H1 (cell line): ENCODE measurements around the gene SGCB. TPM values are rescaled to one million over a fixed set of nuclear protein-coding genes. Genes with fewer than 3 reads are reported as not detected.
A peak's percentile ranks its signal among the peaks of the same experiment; 100 is the strongest.

Experiments used
- CTCF ChIA-PET: fragments of 300-600 bp; sonication (Branson Sonifier 250); formaldehyde crosslinking; loops from one replicate; lab custom pipeline; 2021; ENCODE audit not compliant: partially characterized antibody; lab: Charles Lee
- POLR2A ChIA-PET: fragments of 300-600 bp; sonication (Branson Sonifier 250); formaldehyde crosslinking; loops from one replicate; lab custom pipeline; 2021; ENCODE audit warnings: inconsistent platforms; ENCODE audit not compliant: partially characterized antibody; lab: Charles Lee
- DNase-seq, 2 experiments: peaks; one replicate each; pipeline versions ENCODE4 v3.0.0 to v3.0.0-alpha.2; 2010 to 2022; ENCODE audit warnings: low spot score in 2 of 2, low read depth in 1 of 2, mixed read lengths in 1 of 2
- FAIRE-seq: peaks from 2 replicates; lab custom pipeline; 2011; peaks lifted over from hg19 to GRCh38; lab: Jason Lieb, UNC
- H2AFZ ChIP-seq: 2 replicates; pipeline ENCODE4 v1.8.1; 2012; ENCODE audit warnings: low read length, inconsistent platforms
- H2AK5ac ChIP-seq: 2 replicates; pipeline ENCODE4 v1.6.1; 2013; ENCODE audit warnings: low read depth, low read length
- H2BK120ac ChIP-seq: replicated peaks from 2 replicates; pipeline ENCODE3; 2013; ENCODE audit warnings: low read depth, low read length, inconsistent platforms
- H2BK12ac ChIP-seq: 2 replicates; pipeline ENCODE4 v1.6.1; 2013; ENCODE audit warnings: low read depth, low read length
- H2BK15ac ChIP-seq: 2 replicates; pipeline ENCODE4 v1.6.1; 2013; ENCODE audit warnings: low read length
- H2BK20ac ChIP-seq: 2 replicates; pipeline ENCODE4 v1.6.1; 2013; ENCODE audit warnings: low read length
- H2BK5ac ChIP-seq: 2 replicates; pipeline ENCODE4 v1.6.1; 2013; ENCODE audit warnings: low read depth, low read length
- H3K14ac ChIP-seq: 2 replicates; pipeline ENCODE4 v1.6.1; 2013; ENCODE audit warnings: inconsistent platforms; ENCODE audit not compliant: insufficient read length
- H3K18ac ChIP-seq: 2 replicates; pipeline ENCODE4 v1.6.1; 2013; ENCODE audit warnings: low read length; ENCODE audit errors: extremely low read depth
- H3K23ac ChIP-seq: 2 replicates; pipeline ENCODE4 v1.6.1; 2013; ENCODE audit warnings: inconsistent platforms; ENCODE audit not compliant: insufficient read length
- H3K23me2 ChIP-seq: 2 replicates; pipeline ENCODE4 v1.6.1; 2013; ENCODE audit warnings: low read depth, low read length
- H3K27ac ChIP-seq: 2 replicates; pipeline ENCODE4 v1.6.1; 2011; ENCODE audit warnings: low read depth, low read length, inconsistent platforms
- H3K27me3 ChIP-seq, 4 experiments: replicated peaks in 1 of 4; 1 replicate in 1 of 4; 2 replicates in 3 of 4; pipeline versions ENCODE4 v1.6.1 to v1.8.1; 2011 to 2013; ENCODE audit warnings: low read length in 3 of 4, mild to moderate bottlenecking in 3 of 4, inconsistent platforms in 2 of 4, mixed read lengths in 2 of 4, moderate library complexity in 1 of 4; ENCODE audit not compliant: control insufficient read depth in 3 of 4, insufficient read depth in 3 of 4; ENCODE audit errors: extremely low read depth in 1 of 4
- H3K36me3 ChIP-seq, 4 experiments: 2 replicates each; pipeline versions ENCODE4 v1.6.1 to v1.8.1; 2011 to 2013; ENCODE audit warnings: mild to moderate bottlenecking in 4 of 4, low read length in 3 of 4, moderate library complexity in 2 of 4, control low read depth in 1 of 4, inconsistent platforms in 1 of 4; ENCODE audit not compliant: insufficient read depth in 4 of 4, control insufficient read depth in 2 of 4
- H3K4ac ChIP-seq: replicated peaks from 2 replicates; pipeline ENCODE3; 2013; ENCODE audit warnings: low read length, low read depth, mixed read lengths, inconsistent platforms; ENCODE audit not compliant: insufficient read length
- H3K4me1 ChIP-seq, 4 experiments: replicated peaks in 1 of 4; 1 replicate in 1 of 4; 2 replicates in 3 of 4; pipeline versions ENCODE4 v1.6.1 to v1.8.1; 2011 to 2013; ENCODE audit warnings: low read length in 3 of 4, inconsistent platforms in 2 of 4, mixed read lengths in 1 of 4; ENCODE audit not compliant: insufficient read depth in 4 of 4, control insufficient read depth in 3 of 4
- H3K4me2 ChIP-seq, 2 experiments: 2 replicates each; pipeline versions ENCODE4 v1.6.1 to v1.8.1; 2011 to 2013; ENCODE audit warnings: low read depth in 2 of 2, low read length in 2 of 2, control low read depth in 1 of 2, inconsistent platforms in 1 of 2, mild to moderate bottlenecking in 1 of 2; ENCODE audit not compliant: insufficient read depth in 1 of 2
- H3K4me3 ChIP-seq, 4 experiments: fragments of 200-600, 300-600 bp in 1 of 4; sonication (generic), shearing (Covaris generic), sonication (Bioruptor Twin) in 1 of 4; 2 replicates each; pipeline versions ENCODE4 v1.5.1 to v1.8.1; 2011 to 2016; ENCODE audit warnings: low read length in 4 of 4, low read depth in 3 of 4, control low read depth in 2 of 4, inconsistent platforms in 2 of 4, mild to moderate bottlenecking in 2 of 4, mixed read lengths in 1 of 4, moderate library complexity in 1 of 4; ENCODE audit not compliant: insufficient read depth in 2 of 4; ENCODE audit errors: extremely low read depth in 1 of 4
- H3K56ac ChIP-seq: replicated peaks from 2 replicates; pipeline ENCODE3; 2013; ENCODE audit warnings: low read depth, mild to moderate bottlenecking, mixed read lengths, low read length, inconsistent platforms; ENCODE audit not compliant: insufficient read length
- H3K79me1 ChIP-seq: 2 replicates; pipeline ENCODE4 v1.6.1; 2013; ENCODE audit warnings: low read depth, low read length, control low read depth
- H3K79me2 ChIP-seq, 2 experiments: 2 replicates each; pipeline versions ENCODE4 v1.6.1 to v1.8.1; 2012 to 2013; ENCODE audit warnings: low read length in 2 of 2, mild to moderate bottlenecking in 2 of 2, inconsistent platforms in 1 of 2; ENCODE audit not compliant: insufficient read depth in 2 of 2, control insufficient read depth in 1 of 2
- H3K9ac ChIP-seq, 4 experiments: replicated peaks in 1 of 4; 1 replicate in 1 of 4; 2 replicates in 3 of 4; pipeline versions ENCODE4 v1.6.1 to v1.8.1; 2011 to 2013; ENCODE audit warnings: low read depth in 3 of 4, low read length in 3 of 4, control low read depth in 2 of 4, mild to moderate bottlenecking in 2 of 4, moderate library complexity in 2 of 4, inconsistent platforms in 1 of 4; ENCODE audit errors: extremely low read depth in 1 of 4
- H3K9me3 ChIP-seq, 2 experiments: 2 replicates each; pipeline versions ENCODE4 v1.6.1 to v1.8.1; 2012 to 2013; ENCODE audit warnings: mild to moderate bottlenecking in 2 of 2, moderate library complexity in 2 of 2, control low read depth in 1 of 2, inconsistent platforms in 1 of 2, low read depth in 1 of 2, low read length in 1 of 2, mixed read lengths in 1 of 2; ENCODE audit not compliant: insufficient read depth in 2 of 2
- H4K20me1 ChIP-seq, 2 experiments: replicated peaks in 1 of 2; 2 replicates each; pipeline versions ENCODE3 to v1.8.1; 2011 to 2013; ENCODE audit warnings: inconsistent platforms in 2 of 2, low read length in 2 of 2, mild to moderate bottlenecking in 1 of 2; ENCODE audit not compliant: insufficient read depth in 2 of 2, control insufficient read depth in 1 of 2
- H4K5ac ChIP-seq: 2 replicates; pipeline ENCODE4 v1.6.1; 2013; ENCODE audit warnings: low read length, low read depth, mixed read lengths, inconsistent platforms; ENCODE audit not compliant: insufficient read length
- H4K8ac ChIP-seq: 2 replicates; pipeline ENCODE4 v1.8.0; 2013; ENCODE audit warnings: mild to moderate bottlenecking, moderate library complexity, low read length, inconsistent platforms; ENCODE audit not compliant: insufficient read depth; ENCODE audit errors: extremely low read depth
- H4K91ac ChIP-seq: replicated peaks from 2 replicates; pipeline ENCODE3; 2013; ENCODE audit warnings: low read length, mixed read lengths, inconsistent platforms; ENCODE audit not compliant: insufficient read length
- ATF2 ChIP-seq: IDR thresholded peaks from 2 replicates; pipeline ENCODE4 v1.6.1; 2012; ENCODE audit warnings: low read length, inconsistent platforms
- MAX ChIP-seq: IDR thresholded peaks from 2 replicates; pipeline ENCODE4 v1.6.1; 2012; ENCODE audit warnings: inconsistent platforms
- RNF2 ChIP-seq: fragments of 200-900, 300-1000 bp; sonication (generic); IDR thresholded peaks from 2 replicates; pipeline ENCODE4 v1.7.1; 2016; ENCODE audit warnings: borderline replicate concordance, low read depth, mild to moderate bottlenecking, antibody characterized with exemption, low read length; ENCODE audit not compliant: poor library complexity, severe bottlenecking; ENCODE audit errors: missing control alignments
- SIN3A ChIP-seq, 2 experiments: IDR thresholded peaks in 1 of 2; conservative IDR thresholded peaks in 1 of 2; 2 replicates each; pipeline ENCODE4 v1.6.1; 2011 to 2012; ENCODE audit warnings: low read length in 2 of 2, improper control_type of control experiment in 1 of 2, low read depth in 1 of 2, mild to moderate bottlenecking in 1 of 2
- SIRT6 ChIP-seq: IDR thresholded peaks from one replicate; pipeline ENCODE4 v1.7.1; 2012; ENCODE audit warnings: low read length, inconsistent platforms
- SRF ChIP-seq: IDR thresholded peaks from 2 replicates; pipeline ENCODE4 v1.6.1; 2011; ENCODE audit warnings: mild to moderate bottlenecking, low read depth, low read length, moderate library complexity
- TAF1 ChIP-seq: IDR thresholded peaks from 2 replicates; pipeline ENCODE4 v1.6.1; 2011; ENCODE audit warnings: mild to moderate bottlenecking, low read depth, low read length
- TCF12 ChIP-seq: IDR thresholded peaks from 2 replicates; pipeline ENCODE4 v1.6.1; 2011; ENCODE audit warnings: low read depth, mild to moderate bottlenecking, low read length
- WGBS, 2 experiments: shearing (Covaris generic) in 1 of 2; methylation state at CpG; one replicate each; pipeline versions ENCODE4 v1.1.6 to v1.1.7; 2013 to 2015; ENCODE audit warnings: low lambda C conversion rate in 2 of 2, mixed read lengths in 2 of 2, inconsistent platforms in 1 of 2, low coverage in 1 of 2, missing lambda C conversion rate in 1 of 2; ENCODE audit not compliant: insufficient replicate concordance in 2 of 2, insufficient coverage in 1 of 2, insufficient read length in 1 of 2; ENCODE audit errors: extremely low coverage in 1 of 2, missing lambda C conversion rate in 1 of 2; 5-methylcytosine and 5-hydroxymethylcytosine counted together
- polyA plus RNA-seq, 7 experiments: library from polyadenylated mRNA; depleted of rRNA in 3 of 7; stranded (reverse) in 5 of 7; unstranded in 2 of 7; fragments of >200 nt in 5 of 7; fragments of 200-250 nt in 2 of 7; gene quantifications; 1 replicate in 5 of 7; 2 replicates in 1 of 7; 4 replicates in 1 of 7; pipeline versions ENCODE4 v1.2.1 to v1.2.3, GENCODE V29; 2011 to 2013; ENCODE audit warnings: missing spikeins in 2 of 7, mixed read lengths in 2 of 7
- total RNA-seq: library from RNA; stranded (reverse); fragmentation: NEBNext Ultra II Directional; extraction: Animal tissue kit (Norgen Biotek cat#: 25700); gene quantifications from 2 replicates; pipeline ENCODE4 v1.2.1, GENCODE V29; 2021

SGCB gene
- total and polyA plus RNA-seq, 2 of the 8 experiments (the other 6 are each of a cell fraction or from before 2014, with no cell fraction given): 6.8 to 32.2 TPM

- Histone ChIP-seq H2BK5ac (no peak overlapping the region), H4K91ac (no peak overlapping the region), H3K79me1 (no peaks in the 10 kb centered on the region), H3K27me3 (no peaks in the 10 kb centered on the region), H2BK15ac (no peak overlapping the region), H2BK12ac (no peak overlapping the region), H3K4me2 (no peak overlapping the region), H4K20me1 (no peaks in the 10 kb centered on the region), H3K4me1 (peaks cover 0 to 5% (median 0%) of the 10 kb centered on the region in 4 experiments; a peak in 1 of 7 replicates), H3K79me2 (no peaks in the 10 kb centered on the region), H3K4me3 (no peak overlapping the region), H4K8ac (no peak overlapping the region), H2BK120ac (no peak overlapping the region), H3K36me3 (no peaks in the 10 kb centered on the region), H3K23ac (no peak overlapping the region), H3K4ac (no peak overlapping the region), H3K56ac (no peak overlapping the region), H3K14ac (no peak overlapping the region), H4K5ac (no peak overlapping the region), H2AFZ (peak overlapping the region; percentile 68; the same call in 1 of the 2 replicates), H3K18ac (no peak overlapping the region), H2BK20ac (no peak overlapping the region), H3K9me3 (peaks cover 0 to 8% of the 10 kb centered on the region in 2 experiments; a peak in 1 of 4 replicates), H3K9ac (no peak overlapping the region), H3K23me2 (no peaks in the 10 kb centered on the region), H2AK5ac (no peak overlapping the region), H3K27ac (no peak overlapping the region)
- CTCF ChIA-PET: interaction anchor here (1.2 kb wide), 1 partner anchor 99 kb away, joined by 4 read pairs; no protein-coding TSS in a partner anchor
- FAIRE-seq (no peak), DNase-seq (no peak)
- POLR2A ChIA-PET: no interaction called here
- no peak for TF ChIP-seq SRF
- TF ChIP-seq TAF1: no peak
- no peak for TF ChIP-seq SIN3A (conservative IDR thresholded peaks at IDR 0.05 in 1 of 2, IDR thresholded peaks at IDR 0.05 in 1 of 2; ENCODE audit: low read depth in 1 of 2, low read length in 2 of 2)
- no peak for TF ChIP-seq SIRT6
- no peak for TF ChIP-seq MAX
- TF ChIP-seq ATF2: no peak
- no peak for TF ChIP-seq TCF12
- no peak for TF ChIP-seq RNF2
- WGBS, 2 experiments: 71% methylated on average over 20 of the region's 20 CpGs; no CpG with 5 or more reads in 1 of the 2 experiments
These were observed 42.4 kb downstream of the SGCB start for GRCh38 chr4:51995647-51996220.
